Measurements from ENCODE around the gene CD19.
A peak's percentile ranks its signal among the peaks of the same experiment; 100 is the strongest.
"Not testable (repeated sequence)": the region's sequence is repeated elsewhere in the genome, so short reads cannot be mapped to it uniquely, and the experiment has no call there.

Gene CD19

DNA sequence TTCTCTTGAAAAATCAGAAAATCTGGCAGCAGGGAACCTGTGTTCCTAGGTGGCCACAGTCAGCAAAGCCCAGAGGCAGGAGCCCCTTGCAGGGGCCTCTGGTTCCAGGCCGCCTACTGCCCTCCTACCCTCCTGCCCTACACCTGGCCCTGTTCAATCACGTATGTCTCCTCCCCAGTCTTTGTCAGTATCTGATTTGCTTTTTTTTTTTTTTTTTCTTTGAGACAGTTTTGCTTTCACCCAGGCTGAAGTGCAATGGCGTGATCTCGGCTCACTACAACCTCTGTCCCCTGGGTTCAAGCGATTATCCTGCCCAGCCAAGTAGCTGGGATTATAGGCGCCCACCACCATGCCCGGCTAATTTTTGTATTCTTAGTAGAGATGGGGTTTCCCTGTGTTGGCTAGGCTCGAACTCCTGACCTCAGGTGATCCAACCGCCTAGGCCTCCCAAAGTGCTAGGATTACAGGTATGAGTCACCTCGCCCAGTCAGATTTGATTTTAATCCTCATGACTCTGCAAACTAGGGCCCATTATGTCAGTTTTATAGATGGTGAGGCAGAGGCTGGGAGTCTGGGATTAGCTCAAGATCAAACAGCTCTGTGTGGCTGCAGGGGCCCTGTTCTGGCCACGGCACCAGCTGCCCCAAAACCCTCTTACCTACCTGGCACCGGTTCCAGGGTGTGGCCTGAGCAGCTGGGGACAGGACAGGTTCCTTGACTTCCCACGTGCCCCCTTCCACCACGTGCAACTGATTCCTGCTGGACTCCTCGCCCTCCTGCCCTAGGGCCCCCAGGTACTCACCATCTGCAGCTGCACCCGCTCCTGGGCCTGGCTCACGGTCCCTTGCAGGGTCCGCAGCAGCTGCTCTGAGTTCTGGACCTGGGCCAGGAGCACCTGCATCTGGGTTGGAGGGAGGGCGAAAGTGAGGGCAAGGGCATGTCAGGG, 21.4 kb upstream of the CD19 start:
- DNase-seq = no peak

DNA sequence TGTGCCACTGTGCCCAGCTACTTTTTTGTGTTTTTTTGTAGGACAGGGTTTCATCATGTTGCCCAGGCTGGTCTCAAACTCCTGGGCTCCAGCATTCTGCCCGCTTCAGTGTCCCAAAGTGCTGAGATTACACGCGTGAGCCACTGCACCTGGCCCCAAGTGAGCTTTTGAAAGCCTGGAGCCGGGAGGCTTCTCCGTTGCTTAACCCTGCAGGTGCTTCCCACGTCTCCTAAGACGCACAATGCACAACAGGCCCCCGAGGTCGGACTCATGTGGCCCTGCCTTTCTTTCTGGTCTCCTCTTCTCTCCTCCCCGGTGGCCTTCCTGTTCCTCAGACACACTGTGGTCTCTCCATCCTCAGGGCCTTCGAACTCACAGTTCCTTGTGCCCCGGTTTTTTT, 19.2 kb upstream of the CD19 start:
- DNase-seq = no peak

DNA sequence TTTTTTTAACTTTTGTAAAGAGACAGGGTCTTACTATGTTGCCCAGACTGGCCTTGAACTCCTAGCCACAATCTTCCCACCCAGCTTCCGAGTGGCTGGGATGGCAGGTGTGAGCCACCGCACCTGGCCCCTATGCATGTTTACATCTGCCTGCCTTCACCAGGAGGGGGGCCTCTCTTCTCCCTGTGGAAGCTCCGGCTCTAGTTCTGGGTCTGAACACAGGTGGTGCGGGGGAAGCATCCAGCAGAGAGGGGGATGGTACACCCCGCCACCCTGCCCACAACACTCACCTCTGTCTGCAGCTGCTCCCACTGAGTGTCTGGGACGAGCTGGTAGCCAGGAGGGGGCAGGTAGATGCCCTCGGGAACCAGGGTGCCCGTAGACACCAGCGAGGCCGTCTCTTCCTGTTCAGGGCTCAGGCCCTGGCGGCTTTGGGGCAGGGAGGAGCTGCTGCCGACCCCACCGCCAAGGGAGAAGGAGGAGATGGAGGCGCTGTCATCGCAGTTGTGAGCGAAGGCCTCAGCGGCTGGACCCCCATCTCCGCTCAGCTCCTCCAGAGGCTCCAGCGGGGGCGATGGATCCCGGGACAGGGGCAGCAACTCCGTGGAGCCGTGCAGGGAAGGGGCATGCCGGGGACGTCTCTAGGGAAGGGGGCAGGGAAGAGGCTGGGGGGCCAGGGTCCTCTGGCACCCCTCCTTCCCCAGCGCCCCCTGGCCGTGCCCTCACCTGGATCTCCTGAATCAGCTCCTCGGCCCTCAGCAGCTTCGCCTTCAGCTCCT, 17.6 kb upstream of the CD19 start:
- DNase-seq = no peak

DNA sequence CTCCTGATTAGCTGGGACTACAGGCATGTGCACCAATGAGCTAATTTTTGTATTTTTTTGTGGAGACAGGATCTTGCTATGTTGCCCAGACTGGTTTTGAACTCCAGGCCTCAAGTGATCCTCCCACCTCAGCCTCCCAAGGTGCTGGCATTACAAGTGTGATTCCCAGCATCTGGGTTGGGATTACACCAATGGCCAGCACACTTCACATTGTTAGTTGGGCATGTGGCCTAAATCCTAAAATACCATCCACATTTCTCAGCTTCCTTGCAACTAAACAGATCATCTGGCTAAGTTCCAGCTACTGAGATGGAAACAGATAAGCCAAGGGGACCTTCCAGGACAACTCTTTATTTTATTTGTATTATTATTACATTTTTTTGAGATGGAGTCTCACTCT, 16.6 kb upstream of the CD19 start:
- no peak for DNase-seq

DNA sequence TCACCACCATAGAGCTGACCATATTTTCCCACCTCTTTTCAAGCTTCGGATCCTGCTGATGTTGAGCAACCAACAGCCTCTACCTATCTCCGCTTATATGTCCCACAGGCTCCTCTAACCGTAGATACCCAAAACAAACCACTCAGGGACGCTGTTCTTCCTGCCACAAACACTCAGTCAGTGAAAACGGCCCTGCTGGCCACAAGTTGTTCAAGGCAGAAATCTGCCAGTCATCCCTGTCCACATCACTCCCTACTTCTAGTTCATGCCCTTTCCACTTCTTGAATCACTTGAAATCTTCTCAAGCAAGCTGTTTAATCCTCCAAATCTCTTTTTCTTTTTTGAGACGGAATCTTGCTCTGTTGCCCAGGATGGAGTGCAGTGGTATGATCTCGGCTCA, 14.7 kb upstream of the CD19 start:
- DNase-seq = no peak

DNA sequence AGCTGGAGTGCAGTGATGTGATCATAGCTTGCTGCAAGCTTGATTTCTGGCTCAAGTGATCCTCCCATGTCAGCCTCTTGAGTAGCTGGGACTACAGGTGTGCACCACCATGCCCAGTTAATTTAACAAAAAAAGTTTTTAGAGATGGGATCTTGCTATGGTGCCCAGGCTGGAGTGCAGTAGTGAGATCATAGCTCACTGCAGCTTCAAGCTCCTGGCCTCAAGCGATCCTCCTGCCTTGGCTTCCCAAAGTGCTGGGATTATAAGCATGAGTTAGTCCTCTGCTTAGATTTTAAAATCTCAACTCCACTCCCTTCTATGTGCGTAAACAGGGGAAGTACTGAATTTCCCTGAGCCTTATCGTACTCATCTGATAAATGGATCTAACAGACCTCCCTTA, 13.1 kb upstream of the CD19 start:
- DNase-seq = no peak

DNA sequence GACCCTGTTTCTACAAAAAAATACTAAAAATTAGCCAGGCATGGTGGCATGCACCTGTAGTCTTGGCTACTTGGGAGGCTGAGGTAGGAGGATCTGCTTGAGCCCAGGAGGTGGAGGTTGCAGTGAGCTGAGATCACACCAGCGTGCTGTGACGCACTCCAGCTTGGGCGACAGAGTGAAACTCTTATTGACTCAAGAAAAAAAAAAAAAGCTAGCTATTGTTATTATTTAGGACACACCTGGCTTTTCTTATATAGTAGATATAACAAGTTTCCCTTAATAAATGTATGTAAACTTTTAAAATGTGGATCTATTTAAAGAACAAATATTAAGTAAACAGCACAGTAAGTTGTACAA, 8.6 kb upstream of the CD19 start:
- no peak for DNase-seq

DNA sequence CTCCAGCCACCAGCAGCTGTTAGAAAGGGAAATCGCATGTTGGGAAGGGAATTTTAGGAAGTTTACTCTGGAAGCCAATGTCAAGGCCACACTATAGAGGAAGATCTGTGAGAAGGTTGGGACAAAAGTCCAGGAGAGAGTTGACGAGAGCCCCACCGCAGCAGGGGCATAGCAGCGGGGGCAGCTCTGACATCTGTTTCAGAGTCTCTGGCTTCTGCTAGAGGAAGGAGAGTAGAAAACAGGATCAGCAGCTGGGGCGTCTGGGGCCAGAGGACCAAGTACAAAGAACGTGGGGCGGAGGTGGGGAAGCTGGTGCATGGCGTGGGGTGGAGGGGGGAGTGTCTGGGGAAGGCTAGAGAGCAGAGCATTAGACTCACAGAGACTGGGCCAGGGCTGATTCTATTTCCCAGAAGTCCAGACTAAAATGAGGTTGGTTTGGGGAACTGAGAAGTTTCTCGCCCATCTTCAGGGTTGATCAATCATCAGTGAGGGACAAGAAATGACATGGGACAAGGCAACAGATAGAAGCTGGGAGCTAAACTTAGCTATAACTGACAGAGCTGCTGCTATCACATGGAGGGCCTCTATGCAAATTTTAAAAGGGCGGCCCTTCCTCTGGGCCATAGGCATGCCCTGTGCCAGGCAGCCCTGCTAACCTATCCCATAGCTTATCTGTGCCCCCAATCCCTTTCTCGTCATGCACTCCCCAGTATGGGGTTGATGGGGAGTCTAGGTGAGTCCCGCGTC, 7.9 kb upstream of the CD19 start:
- no peak for DNase-seq

DNA sequence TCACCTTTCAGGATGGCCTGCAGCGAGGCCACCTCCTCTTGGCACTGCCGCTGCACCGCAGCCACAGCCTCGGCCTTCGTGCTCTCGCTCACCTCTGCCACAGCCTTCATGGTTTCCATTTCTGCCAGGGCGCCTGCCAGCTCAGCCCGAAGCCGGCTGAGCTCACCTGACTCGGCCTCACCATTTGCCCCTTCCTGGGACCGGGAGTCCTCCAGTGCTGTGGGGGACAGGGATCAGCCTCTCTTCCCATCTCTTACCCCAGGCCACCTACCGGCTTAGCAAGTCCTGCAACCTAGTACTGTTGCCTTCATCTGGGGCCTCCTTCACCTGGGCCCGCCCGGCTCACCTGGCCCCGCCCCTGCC, 7.4 kb upstream of the CD19 start:
- DNase-seq = no peak

DNA sequence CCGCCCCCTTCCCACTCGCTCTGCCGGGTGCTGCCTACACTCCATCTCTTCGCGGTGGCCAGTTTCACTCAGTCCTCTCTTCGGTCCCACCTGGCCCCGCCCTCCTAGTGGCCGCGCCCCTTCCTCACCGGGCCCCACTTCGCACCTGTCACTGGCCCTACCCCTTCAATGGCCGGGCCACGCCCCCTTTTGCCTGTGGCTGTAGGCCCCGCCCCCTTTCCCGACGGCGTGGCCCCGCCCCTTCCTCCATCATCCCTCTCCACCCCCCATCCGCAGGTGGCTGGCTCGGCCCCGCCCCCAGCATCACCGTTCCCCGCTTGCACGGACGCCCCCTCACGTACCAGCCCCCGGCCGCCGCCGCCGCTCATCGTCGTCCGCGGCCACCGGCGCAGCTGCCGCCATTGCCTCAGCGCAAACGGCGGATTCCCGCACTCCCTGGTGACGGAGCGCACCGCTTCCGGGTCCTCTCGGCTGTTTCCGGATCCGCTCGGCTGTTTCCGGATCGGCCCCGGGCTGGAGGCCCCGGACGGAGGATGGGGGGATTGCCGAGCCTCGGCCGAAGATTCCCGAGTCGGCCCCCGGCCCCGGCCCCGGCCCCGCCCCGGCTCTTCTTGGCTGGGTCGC, 6.9 kb upstream of the CD19 start, which contains the start of gene RABEP2:
Gene RABEP2, minus strand, starts transcription at position 477 of the 624 bp plus-strand sequence. Its CDS starts 75 bp downstream, at position 402.
- DNase-seq = peak; percentile 92

DNA sequence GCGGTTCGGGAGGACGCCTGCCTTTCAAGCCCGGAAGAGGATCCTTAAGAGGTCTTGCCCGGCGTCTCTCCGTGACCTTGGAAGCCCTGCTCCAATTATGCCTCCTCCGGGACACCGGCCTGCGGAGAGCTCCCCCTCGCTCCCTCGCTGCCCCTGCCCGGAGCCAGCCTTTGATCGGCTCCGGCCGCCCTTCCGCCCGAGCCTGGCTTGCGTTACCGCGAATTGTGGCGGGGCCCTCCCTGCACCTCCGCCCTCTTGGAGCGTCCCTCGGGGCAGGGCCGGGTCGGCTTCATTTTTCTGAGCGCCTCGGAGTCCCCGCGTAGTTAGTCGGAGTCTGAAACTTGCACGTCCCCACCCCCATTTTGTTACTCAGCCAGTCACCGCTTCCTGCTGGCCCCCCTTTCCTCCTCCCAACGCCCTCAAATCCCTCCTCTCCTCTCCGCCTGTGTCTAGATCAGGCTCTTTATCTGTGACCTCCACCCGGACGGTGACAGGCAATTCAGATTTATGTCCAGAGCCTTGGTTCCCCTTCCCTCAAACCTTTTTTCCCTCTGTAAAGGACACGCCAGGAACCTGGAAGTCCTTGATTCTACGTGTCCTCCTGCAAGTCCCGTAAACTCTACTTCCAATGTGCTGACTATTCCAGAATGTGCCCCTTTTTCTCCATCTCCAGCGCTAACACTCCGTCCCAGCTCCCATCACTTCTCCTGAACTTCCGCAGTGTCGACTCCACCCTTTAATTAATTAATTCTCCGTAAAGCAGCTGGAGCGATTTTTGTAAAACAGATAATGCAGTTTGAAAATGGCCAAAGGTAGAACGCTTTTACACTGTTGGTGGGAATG, 6.2 kb upstream of the CD19 start:
- peak; percentile 5 for DNase-seq

DNA sequence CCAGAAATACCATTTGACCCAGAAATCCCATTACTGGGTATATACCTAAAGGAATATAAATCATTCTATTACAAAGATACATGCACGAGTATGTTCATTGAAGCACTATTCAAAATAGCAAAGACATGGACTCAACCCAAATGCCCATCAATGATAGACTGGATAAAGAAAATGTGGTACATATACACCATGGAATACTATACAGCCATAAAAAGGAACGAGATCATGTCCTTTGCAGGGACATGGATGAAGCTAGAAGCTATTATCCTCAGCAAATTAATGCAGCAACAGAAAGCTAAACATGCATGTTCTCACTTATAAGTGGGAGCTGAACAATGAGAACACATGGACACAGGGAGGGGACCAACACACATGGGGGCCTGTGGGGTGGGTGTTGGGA, 5.5 kb upstream of the CD19 start:
- DNase-seq = not testable (repeated sequence)

DNA sequence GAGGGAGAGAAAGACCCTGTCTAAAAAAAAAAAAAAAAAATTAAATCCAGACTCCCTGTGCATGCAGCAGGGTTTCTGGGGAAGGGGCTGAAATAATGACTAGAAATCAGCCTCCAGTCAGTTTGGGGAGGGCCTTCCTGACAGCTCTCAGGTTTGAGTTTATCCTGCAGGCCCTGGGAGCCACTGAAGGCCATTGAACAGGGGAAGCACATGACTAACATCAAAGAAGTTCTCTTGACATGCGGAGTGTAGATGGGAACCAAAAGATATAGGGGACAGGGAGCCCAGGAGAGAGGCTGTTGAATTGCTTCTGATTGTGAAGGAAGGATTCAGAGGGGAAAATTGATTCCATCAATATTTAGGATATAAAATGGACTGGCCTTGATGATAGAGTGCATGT, 4.0 kb upstream of the CD19 start:
- DNase-seq = no peak

DNA sequence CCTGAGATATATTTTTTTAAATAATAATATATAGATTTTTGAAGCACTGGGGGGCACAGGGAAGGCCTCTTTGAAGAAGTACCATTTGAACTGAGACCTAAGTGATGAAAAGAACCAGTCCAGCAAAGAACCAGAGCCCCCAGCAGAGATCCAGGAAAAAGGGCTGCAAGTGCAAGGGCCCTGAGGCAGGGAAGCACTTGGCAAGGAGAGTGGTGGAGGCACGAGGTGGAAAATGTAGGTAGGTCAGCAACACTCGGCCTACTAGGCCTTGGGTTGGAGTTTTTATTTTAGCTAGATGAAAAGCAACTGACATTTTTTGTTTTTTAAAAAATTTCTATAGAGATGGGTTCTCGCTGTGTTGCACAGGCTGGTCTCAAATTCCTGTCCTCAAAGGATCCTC, 1.6 kb upstream of the CD19 start:
- no peak for DNase-seq

DNA sequence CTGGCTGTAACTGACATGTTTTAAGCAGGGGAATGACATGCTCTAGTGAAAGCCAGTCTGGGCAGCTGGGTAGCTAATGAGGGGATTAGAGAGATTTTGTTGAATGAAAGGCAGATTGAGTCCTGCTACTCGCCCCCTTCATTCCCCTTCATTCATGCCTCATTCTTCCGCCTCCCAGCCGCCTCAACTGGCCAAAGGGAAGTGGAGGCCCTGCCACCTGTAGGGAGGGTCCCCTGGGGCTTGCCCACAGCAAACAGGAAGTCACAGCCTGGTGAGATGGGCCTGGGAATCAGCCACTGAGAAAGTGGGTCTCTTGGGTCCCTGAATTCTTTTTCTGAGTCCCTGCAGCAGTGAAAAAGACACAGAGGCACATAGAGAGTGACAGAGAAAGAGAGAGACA, 1.1 kb upstream of the CD19 start:
- no peak for DNase-seq

DNA sequence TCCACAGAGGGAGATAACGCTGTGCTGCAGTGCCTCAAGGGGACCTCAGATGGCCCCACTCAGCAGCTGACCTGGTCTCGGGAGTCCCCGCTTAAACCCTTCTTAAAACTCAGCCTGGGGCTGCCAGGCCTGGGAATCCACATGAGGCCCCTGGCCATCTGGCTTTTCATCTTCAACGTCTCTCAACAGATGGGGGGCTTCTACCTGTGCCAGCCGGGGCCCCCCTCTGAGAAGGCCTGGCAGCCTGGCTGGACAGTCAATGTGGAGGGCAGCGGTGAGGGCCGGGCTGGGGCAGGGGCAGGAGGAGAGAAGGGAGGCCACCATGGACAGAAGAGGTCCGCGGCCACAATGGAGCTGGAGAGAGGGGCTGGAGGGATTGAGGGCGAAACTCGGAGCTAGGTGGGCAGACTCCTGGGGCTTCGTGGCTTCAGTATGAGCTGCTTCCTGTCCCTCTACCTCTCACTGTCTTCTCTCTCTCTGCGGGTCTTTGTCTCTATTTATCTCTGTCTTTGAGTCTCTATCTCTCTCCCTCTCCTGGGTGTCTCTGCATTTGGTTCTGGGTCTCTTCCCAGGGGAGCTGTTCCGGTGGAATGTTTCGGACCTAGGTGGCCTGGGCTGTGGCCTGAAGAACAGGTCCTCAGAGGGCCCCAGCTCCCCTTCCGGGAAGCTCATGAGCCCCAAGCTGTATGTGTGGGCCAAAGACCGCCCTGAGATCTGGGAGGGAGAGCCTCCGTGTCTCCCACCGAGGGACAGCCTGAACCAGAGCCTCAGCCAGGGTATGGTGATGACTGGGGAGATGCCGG, 769 bp downstream of the CD19 start:
- no peak for DNase-seq

DNA sequence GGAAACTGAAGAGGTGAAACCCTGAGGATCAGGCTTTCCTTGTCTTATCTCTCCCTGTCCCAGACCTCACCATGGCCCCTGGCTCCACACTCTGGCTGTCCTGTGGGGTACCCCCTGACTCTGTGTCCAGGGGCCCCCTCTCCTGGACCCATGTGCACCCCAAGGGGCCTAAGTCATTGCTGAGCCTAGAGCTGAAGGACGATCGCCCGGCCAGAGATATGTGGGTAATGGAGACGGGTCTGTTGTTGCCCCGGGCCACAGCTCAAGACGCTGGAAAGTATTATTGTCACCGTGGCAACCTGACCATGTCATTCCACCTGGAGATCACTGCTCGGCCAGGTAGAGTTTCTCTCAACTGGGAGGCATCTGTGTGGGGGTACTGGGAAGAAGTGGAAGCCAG, 1.4 kb downstream of the CD19 start:
- DNase-seq = no peak

DNA sequence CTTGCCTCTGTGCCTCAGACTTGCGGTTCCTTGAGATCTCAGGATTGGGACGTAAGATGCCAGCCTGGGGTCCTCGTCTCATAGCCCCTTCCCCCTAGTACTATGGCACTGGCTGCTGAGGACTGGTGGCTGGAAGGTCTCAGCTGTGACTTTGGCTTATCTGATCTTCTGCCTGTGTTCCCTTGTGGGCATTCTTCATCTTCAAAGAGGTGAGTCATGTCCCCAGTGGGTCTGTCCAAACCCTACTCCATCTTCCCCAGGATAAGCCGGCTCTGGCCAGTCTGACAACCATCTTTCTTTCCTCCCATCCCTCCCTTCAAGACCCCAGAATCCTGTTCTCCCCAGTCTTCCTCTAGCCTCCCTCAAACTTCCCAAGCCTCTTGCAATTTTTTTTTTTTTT, 3.6 kb downstream of the CD19 start:
- no peak for DNase-seq

DNA sequence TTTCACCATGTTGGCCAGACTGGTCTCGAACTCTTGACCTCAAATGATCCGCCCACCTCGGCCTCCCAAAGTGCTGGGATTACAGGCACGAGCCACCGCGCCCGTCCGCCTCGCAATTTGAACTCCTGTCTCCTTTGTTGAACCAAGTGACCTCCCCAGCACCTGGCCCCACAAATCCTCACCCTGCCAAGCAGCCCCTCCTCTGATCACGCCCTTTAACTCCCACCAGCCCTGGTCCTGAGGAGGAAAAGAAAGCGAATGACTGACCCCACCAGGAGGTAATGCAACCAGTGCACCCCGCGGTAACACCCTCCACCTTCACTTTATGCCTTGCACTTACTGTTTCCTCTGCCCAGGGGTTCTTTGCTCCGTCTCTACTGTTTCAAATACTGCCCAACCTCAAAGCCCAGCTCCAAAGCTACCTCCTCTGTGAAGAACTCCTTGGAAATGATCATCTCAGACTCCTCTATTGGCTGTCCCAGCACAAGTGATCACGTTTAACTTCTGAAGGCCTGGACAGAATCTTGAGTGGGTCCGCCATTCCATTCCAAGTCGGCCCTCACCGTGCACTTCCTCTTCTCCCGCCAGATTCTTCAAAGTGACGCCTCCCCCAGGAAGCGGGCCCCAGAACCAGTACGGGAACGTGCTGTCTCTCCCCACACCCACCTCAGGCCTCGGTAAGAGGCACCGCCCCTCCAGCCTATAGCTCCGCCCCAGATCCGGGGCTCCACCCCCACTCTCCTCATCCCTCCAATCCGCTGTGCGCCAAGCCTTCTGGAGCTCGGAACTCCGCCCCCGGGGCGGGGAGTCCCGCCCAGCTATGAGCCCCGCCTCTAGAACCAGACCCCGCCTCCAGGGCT, 4.4 kb downstream of the CD19 start:
- no peak for DNase-seq

DNA sequence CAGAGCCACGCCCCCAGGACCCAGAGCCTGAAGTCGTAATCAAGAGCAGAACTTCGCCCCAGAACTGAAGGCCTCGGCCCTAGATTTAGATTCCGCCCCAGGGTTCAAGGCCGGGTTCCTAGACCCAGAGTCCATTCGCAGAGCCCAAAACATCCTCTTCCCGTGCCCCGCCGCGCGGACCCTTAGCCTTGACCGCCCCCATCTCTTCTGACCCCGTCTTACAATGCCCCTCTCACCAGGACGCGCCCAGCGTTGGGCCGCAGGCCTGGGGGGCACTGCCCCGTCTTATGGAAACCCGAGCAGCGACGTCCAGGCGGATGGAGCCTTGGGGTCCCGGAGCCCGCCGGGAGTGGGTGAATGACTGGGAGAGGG, 5.0 kb downstream of the CD19 start:
- DNase-seq = no peak
